ENCODE results near the gene CENPN.

CENPN gene

GRCh38 chr16:81077076-81077940 lies 70.3 kb downstream of the CENPN start, which contains the start of gene C16orf46:
C16orf46 (minus strand) TSS chr16:81077238; CDS start chr16:81063955, 13,283 bp downstream.
- peak; percentile 97 for DNase-seq (ENCODE audit: low read depth)
- peak within 1 kb of the TSS; percentile 82 for H3K4me3 ChIP-seq (ENCODE audit: low read depth, low read length)
- TF ChIP-seq, protein P1, sequence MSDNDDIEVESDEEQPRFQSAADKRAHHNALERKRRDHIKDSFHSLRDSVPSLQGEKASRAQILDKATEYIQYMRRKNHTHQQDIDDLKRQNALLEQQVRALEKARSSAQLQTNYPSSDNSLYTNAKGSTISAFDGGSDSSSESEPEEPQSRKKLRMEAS (IDR thresholded peaks at IDR 0.05; ENCODE audit: low read depth, low read length) = peak; percentile 55
- TF ChIP-seq, protein P2, sequence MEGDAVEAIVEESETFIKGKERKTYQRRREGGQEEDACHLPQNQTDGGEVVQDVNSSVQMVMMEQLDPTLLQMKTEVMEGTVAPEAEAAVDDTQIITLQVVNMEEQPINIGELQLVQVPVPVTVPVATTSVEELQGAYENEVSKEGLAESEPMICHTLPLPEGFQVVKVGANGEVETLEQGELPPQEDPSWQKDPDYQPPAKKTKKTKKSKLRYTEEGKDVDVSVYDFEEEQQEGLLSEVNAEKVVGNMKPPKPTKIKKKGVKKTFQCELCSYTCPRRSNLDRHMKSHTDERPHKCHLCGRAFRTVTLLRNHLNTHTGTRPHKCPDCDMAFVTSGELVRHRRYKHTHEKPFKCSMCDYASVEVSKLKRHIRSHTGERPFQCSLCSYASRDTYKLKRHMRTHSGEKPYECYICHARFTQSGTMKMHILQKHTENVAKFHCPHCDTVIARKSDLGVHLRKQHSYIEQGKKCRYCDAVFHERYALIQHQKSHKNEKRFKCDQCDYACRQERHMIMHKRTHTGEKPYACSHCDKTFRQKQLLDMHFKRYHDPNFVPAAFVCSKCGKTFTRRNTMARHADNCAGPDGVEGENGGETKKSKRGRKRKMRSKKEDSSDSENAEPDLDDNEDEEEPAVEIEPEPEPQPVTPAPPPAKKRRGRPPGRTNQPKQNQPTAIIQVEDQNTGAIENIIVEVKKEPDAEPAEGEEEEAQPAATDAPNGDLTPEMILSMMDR (IDR thresholded peaks at IDR 0.05; ENCODE audit: low read depth, low read length) = no peak
- TF ChIP-seq POLR2A (IDR thresholded peaks at IDR 0.05; ENCODE audit: extremely low read depth, insufficient read length) = peak; percentile 77

DNA sequence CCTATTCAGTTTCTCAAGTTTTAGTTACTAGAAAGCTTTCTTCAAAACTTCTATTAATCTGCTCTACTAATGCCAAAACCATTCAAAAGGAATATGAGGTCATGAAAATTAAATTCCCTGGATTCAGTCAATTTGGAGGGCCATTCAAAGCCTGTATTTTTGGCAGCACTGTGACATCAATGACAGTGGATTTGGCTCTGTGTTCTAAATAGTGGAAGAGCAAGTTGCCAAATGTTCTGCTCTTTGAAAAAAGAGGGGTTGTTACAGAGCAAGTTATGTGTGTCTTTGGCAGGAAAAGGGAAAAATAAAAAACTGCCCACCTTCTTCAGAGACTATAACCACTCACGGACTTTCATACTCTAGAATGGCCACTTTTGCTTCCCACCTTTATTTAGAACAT lies 73.2 kb downstream of the CENPN start:
- no peak overlapping the region for H3K4me3 ChIP-seq (ENCODE audit: low read depth, low read length)
- TF ChIP-seq POLR2A (IDR thresholded peaks at IDR 0.05; ENCODE audit: extremely low read depth, insufficient read length) (no peak), MYC (IDR thresholded peaks at IDR 0.05; ENCODE audit: low read depth, low read length) (no peak)
- TF ChIP-seq, protein P2 (IDR thresholded peaks at IDR 0.05; ENCODE audit: low read depth, low read length) = no peak
- TF ChIP-seq, protein P1 (IDR thresholded peaks at IDR 0.05; ENCODE audit: low read depth, low read length) = no peak

GRCh38 chr16:81081014-81081413 lies 74.0 kb downstream of the CENPN start:
- DNase-seq (ENCODE audit: low read depth) = no peak
- no peak for TF ChIP-seq POLR2A (IDR thresholded peaks at IDR 0.05; ENCODE audit: extremely low read depth, insufficient read length)
- H3K4me3 ChIP-seq (ENCODE audit: low read depth, low read length) = no peak overlapping the region

More for the DNA sequence above, 73.2 kb downstream of the CENPN start:
- DNase-seq (ENCODE audit: low read depth) = no peak

All from NB4 (cell line).